Medulla oblongata (tissue), 1 donor: ENCODE results near the gene ELF2.
A peak's percentile ranks its signal among the peaks of the same experiment; 100 is the strongest.
"Not testable (repeated sequence)": the region's sequence is repeated elsewhere in the genome, so short reads cannot be mapped to it uniquely, and the experiment has no call there.

Source experiments
- DNase-seq: peaks from one replicate; pipeline ENCODE4 v3.0.0-alpha.2; 2015; ENCODE audit errors: extremely low spot score

Gene ELF2

GRCh38 chr4:139188648-139189416 lies 11.8 kb upstream of the ELF2 start:
- DNase-seq: peak; percentile 83

GRCh38 chr4:139184129-139184528 lies 7.1 kb upstream of the ELF2 start:
- no peak for DNase-seq

GRCh38 chr4:139177869-139178619 lies 1.0 kb upstream of the ELF2 start:
- peak; percentile 94 for DNase-seq

GRCh38 chr4:139176302-139177048 lies 543 bp downstream of the ELF2 start:
- DNase-seq: peak; percentile 77

GRCh38 chr4:139175646-139176301 lies 1.2 kb downstream of the ELF2 start:
- DNase-seq: peak; percentile 62

GRCh38 chr4:139171876-139172691 lies 4.9 kb downstream of the ELF2 start:
- no peak for DNase-seq

GRCh38 chr4:139170932-139171331 lies 6.1 kb downstream of the ELF2 start:
- no peak for DNase-seq

GRCh38 chr4:139167774-139168444 lies 9.1 kb downstream of the ELF2 start:
- DNase-seq: peak; percentile 44

GRCh38 chr4:139164731-139165130 lies 12.3 kb downstream of the ELF2 start:
- no peak for DNase-seq

- DNase-seq: no peak
Observed at GRCh38 chr4:139163806-139164206, 13.2 kb downstream of the ELF2 start.

GRCh38 chr4:139157977-139158376 lies 19.0 kb downstream of the ELF2 start:
- DNase-seq: not testable (repeated sequence)

GRCh38 chr4:139154952-139155557 lies 22.0 kb downstream of the ELF2 start:
- no peak for DNase-seq

- no peak for DNase-seq
Observed at GRCh38 chr4:139154538-139154937, 22.5 kb downstream of the ELF2 start.

GRCh38 chr4:139154134-139154421 lies 22.9 kb downstream of the ELF2 start:
- DNase-seq: no peak

- DNase-seq: no peak
Observed at GRCh38 chr4:139153411-139154133, 23.4 kb downstream of the ELF2 start.

GRCh38 chr4:139152249-139152648 lies 24.8 kb downstream of the ELF2 start:
- DNase-seq: no peak

- DNase-seq: no peak
Observed at GRCh38 chr4:139146926-139147629, 29.9 kb downstream of the ELF2 start.

- no peak for DNase-seq
Observed at GRCh38 chr4:139145552-139145932, 31.5 kb downstream of the ELF2 start.
